CD14-positive monocyte (primary cell): ENCODE measurements around the gene PDP2. TPM values are rescaled to one million over a fixed set of nuclear protein-coding genes. Genes with fewer than 3 reads are reported as not detected.

Source experiments
- DNase-seq, 3 donors: peaks; one replicate each; pipeline ENCODE4 v3.0.0-alpha.2; 2011 to 2022
- H2AFZ ChIP-seq: 2 replicates; pipeline ENCODE4 v1.6.0; 2012; ENCODE audit warnings: mild to moderate bottlenecking, low read depth, low read length, inconsistent platforms; ENCODE audit not compliant: insufficient read depth, poor library complexity, severe bottlenecking
- H3K27ac ChIP-seq, 2 donors: 1 replicate in 1 of 2; 2 replicates in 1 of 2; pipeline ENCODE4 v1.5.1; 2012 to 2013; ENCODE audit warnings: low read length in 2 of 2, control low read depth in 1 of 2, inconsistent platforms in 1 of 2, low read depth in 1 of 2, mild to moderate bottlenecking in 1 of 2
- H3K27me3 ChIP-seq, 2 donors: one replicate each; pipeline versions ENCODE4 v1.6.0 to v1.6.1; 2011 to 2013; ENCODE audit warnings: low read length in 2 of 2; ENCODE audit not compliant: control insufficient read depth in 2 of 2, insufficient read depth in 2 of 2
- H3K36me3 ChIP-seq, 2 donors: replicated peaks in 1 of 2; 1 replicate in 1 of 2; 2 replicates in 1 of 2; pipeline versions ENCODE4 v1.5.1 to v1.6.1; 2012 to 2013; ENCODE audit warnings: low read length in 2 of 2, control low read depth in 1 of 2, inconsistent platforms in 1 of 2, mild to moderate bottlenecking in 1 of 2; ENCODE audit not compliant: insufficient read depth in 2 of 2, control insufficient read depth in 1 of 2
- H3K4me1 ChIP-seq, 2 donors: 1 replicate in 1 of 2; 2 replicates in 1 of 2; pipeline versions ENCODE4 v1.5.1 to v1.6.1; 2012 to 2013; ENCODE audit warnings: low read length in 2 of 2, control low read depth in 1 of 2, inconsistent platforms in 1 of 2, mild to moderate bottlenecking in 1 of 2, moderate library complexity in 1 of 2; ENCODE audit not compliant: insufficient read depth in 2 of 2, control insufficient read depth in 1 of 2
- H3K4me2 ChIP-seq: replicated peaks from 2 replicates; pipeline ENCODE3; 2012; ENCODE audit warnings: low read length, moderate library complexity, mild to moderate bottlenecking; ENCODE audit not compliant: poor library complexity, severe bottlenecking; ENCODE audit errors: extremely low read depth
- H3K4me3 ChIP-seq, 3 experiments: fragments of 200-600 bp in 1 of 3; sonication (generic) in 1 of 3; replicated peaks in 1 of 3; 1 replicate in 2 of 3; 2 replicates in 1 of 3; pipeline ENCODE4 v1.5.1; 2011 to 2013; ENCODE audit warnings: low read length in 3 of 3, mild to moderate bottlenecking in 3 of 3, control low read depth in 2 of 3, low read depth in 2 of 3, inconsistent platforms in 1 of 3, moderate library complexity in 1 of 3
- H3K79me2 ChIP-seq: 2 replicates; pipeline ENCODE4 v1.6.0; 2012; ENCODE audit warnings: mild to moderate bottlenecking, control low read depth, inconsistent platforms, low read length, moderate library complexity; ENCODE audit not compliant: insufficient read depth
- H3K9ac ChIP-seq: 2 replicates; pipeline ENCODE4 v1.6.0; 2017; ENCODE audit warnings: low read length, mild to moderate bottlenecking; ENCODE audit not compliant: insufficient read depth, poor library complexity, severe bottlenecking
- H3K9me3 ChIP-seq, 2 donors: replicated peaks in 1 of 2; 1 replicate in 1 of 2; 2 replicates in 1 of 2; pipeline versions ENCODE4 v1.5.1 to v1.6.1; 2012 to 2013; ENCODE audit warnings: low read length in 2 of 2, control low read depth in 1 of 2; ENCODE audit not compliant: control insufficient read depth in 1 of 2, insufficient read depth in 1 of 2
- H4K20me1 ChIP-seq: 2 replicates; pipeline ENCODE4 v1.6.0; 2012; ENCODE audit warnings: mild to moderate bottlenecking, low read length, control low read depth, moderate library complexity; ENCODE audit not compliant: insufficient read depth
- H3K27ac Mint-ChIP-seq, 7 donors: one replicate each; pipeline ENCODE4 v1.8.0; 2020; ENCODE audit warnings: mild to moderate bottlenecking in 7 of 7, mixed read lengths in 7 of 7, moderate library complexity in 6 of 7, inconsistent platforms in 2 of 7
- H3K27me3 Mint-ChIP-seq, 3 donors: one replicate each; pipeline ENCODE4 v1.8.0; 2021 to 2022; ENCODE audit warnings: low read depth in 3 of 3, mild to moderate bottlenecking in 3 of 3, mixed read lengths in 3 of 3, moderate library complexity in 3 of 3, inconsistent platforms in 1 of 3
- H3K36me3 Mint-ChIP-seq, 2 donors: one replicate each; pipeline ENCODE4 v1.8.0; 2020; ENCODE audit warnings: mixed read lengths in 2 of 2, inconsistent platforms in 1 of 2, mild to moderate bottlenecking in 1 of 2
- H3K4me1 Mint-ChIP-seq: one replicate; pipeline ENCODE4 v1.8.0; 2020; ENCODE audit warnings: mild to moderate bottlenecking, mixed read lengths
- H3K4me3 Mint-ChIP-seq, 2 donors: one replicate each; pipeline ENCODE4 v1.8.0; 2020; ENCODE audit warnings: mild to moderate bottlenecking in 2 of 2, mixed read lengths in 2 of 2, moderate library complexity in 1 of 2
- H3K9me3 Mint-ChIP-seq, 7 donors: one replicate each; pipeline ENCODE4 v1.8.0; 2020 to 2022; ENCODE audit warnings: mixed read lengths in 7 of 7, mild to moderate bottlenecking in 6 of 7, moderate library complexity in 6 of 7, inconsistent platforms in 2 of 7
- CTCF ChIP-seq: fragments of 200-600 bp; IDR thresholded peaks from one replicate; pipeline ENCODE4 v1.8.0; 2022; ENCODE audit warnings: antibody characterized with exemption, mild to moderate bottlenecking
- WGBS: methylation state at CpG from one replicate; pipeline ENCODE4 v1.1.5; 2013; ENCODE audit warnings: missing lambda C conversion rate; ENCODE audit not compliant: insufficient coverage; 5-methylcytosine and 5-hydroxymethylcytosine counted together
- intact Hi-C, 2 donors: fragments of 100-400 bp; cut with micrococcal nuclease; formaldehyde crosslinking; loops; one replicate each; pipeline versions ENCODE4 v1.15.0 to v1.15.1; 2023
- polyA plus RNA-seq, 3 donors: library from polyadenylated mRNA; depleted of rRNA in 1 of 3; unstranded in 2 of 3; stranded (reverse) in 1 of 3; fragments of 300-500 nt in 2 of 3; fragments of >200 nt in 1 of 3; fragmentation: Illumina TruSeq in 2 of 3; gene quantifications; 1 replicate in 2 of 3; 2 replicates in 1 of 3; pipeline ENCODE4 v1.2.3, GENCODE V29; 2012 to 2021

Gene PDP2
- polyA plus RNA-seq, 3 donors, result 1.1 TPM; not detected in 2

DNA sequence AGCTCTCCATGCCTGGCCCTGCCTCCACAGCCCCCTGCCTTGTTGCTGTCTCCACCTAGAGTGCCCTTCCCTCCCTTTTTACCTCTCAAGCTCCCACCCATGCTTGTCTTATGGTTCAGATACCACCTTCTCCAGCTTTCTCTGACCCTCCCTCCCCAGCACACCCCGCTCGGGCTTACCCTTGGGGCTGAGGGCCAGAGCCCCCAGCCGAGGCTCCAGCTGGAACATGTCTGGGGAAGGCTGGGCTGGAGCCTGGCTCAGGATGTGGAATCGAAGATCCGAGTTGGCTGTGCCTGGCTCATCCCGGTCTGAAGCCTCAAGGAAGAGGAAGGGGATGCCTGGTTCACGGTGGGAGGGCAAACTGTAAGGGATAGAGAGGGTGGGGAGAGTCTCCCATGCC, 34.7 kb downstream of the PDP2 start:
- no peaks in the 10 kb centered on the region for H3K9me3 ChIP-seq
- Mint-ChIP-seq H3K9me3 (no peaks in the 10 kb centered on the region), H3K4me3 (no peak overlapping the region), H3K27ac (no peak overlapping the region), H3K27me3 (peaks cover 5 to 17% (median 10%) of the 10 kb centered on the region in 3 donors), H3K4me1 (no peaks in the 10 kb centered on the region), H3K36me3 (no peaks in the 10 kb centered on the region)
- H3K27me3 ChIP-seq, result peaks cover 0 to 8% of the 10 kb centered on the region in 2 donors
- no peak for DNase-seq
- no peak for TF ChIP-seq CTCF
- H3K4me1 ChIP-seq, result no peaks in the 10 kb centered on the region
- H3K36me3 ChIP-seq, result no peaks in the 10 kb centered on the region
- no peak overlapping the region for H3K27ac ChIP-seq
- H3K4me2 ChIP-seq, result no peak overlapping the region
- H2AFZ ChIP-seq, result no peak overlapping the region
- no peaks in the 10 kb centered on the region for H4K20me1 ChIP-seq
- intact Hi-C loops, result no loop called here
- H3K9ac ChIP-seq, result no peak overlapping the region
- no peak overlapping the region for H3K4me3 ChIP-seq
- no peaks in the 10 kb centered on the region for H3K79me2 ChIP-seq
- 100% methylated on average over 1 of the region's 7 CpGs for WGBS

GRCh38 chr16:66916518-66916917, 36.2 kb downstream of the PDP2 start:
- Histone ChIP-seq H3K79me2 (no peaks in the 10 kb centered on the region), H3K4me1 (no peaks in the 10 kb centered on the region), H3K27ac (no peak overlapping the region), H4K20me1 (no peaks in the 10 kb centered on the region), H3K36me3 (no peaks in the 10 kb centered on the region), H3K9ac (no peak overlapping the region), H3K4me2 (no peak overlapping the region), H2AFZ (no peak overlapping the region), H3K27me3 (peaks cover 0 to 19% of the 10 kb centered on the region in 2 donors), H3K9me3 (no peaks in the 10 kb centered on the region), H3K4me3 (no peak overlapping the region)
- Mint-ChIP-seq H3K9me3 (no peaks in the 10 kb centered on the region), H3K27ac (no peak overlapping the region), H3K4me3 (no peak overlapping the region), H3K36me3 (no peaks in the 10 kb centered on the region), H3K4me1 (no peaks in the 10 kb centered on the region), H3K27me3 (peaks cover 13 to 26% (median 16%) of the 10 kb centered on the region in 3 donors)
- WGBS, result 83% methylated on average over 5 of the region's 6 CpGs
- no peak for TF ChIP-seq CTCF
- DNase-seq, result no peak
- intact Hi-C loops, result no loop called here
